ENCODE results near the gene CEACAM21. TPM values are rescaled to one million over a fixed set of nuclear protein-coding genes. Genes with fewer than 3 reads are reported as not detected.

Gene CEACAM21
- total RNA-seq, 1 experiment from 2014 or later = not detected

DNA sequence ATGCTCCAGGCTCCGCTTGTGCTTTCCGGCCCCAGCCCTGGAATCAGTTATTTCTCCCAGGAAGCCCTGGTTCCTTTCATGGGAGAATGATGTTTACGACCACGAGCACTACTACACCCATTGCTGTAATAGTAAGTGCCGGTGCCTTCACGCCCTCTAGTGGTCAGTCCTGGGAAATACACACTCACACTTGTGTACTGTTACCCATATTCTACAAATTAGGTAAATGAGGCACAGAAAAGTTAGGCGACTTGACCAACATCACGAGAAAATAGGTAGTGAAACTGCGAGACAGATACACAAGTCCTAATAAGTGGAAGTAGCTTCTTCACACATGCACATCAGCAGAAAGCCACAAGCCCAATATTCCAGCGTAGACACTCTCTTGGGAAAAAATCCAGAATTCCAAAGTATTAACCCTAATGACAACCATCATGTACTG is 21.7 kb downstream of the CEACAM21 start:
- H3K4me2 ChIP-seq (ENCODE audit: insufficient read depth, insufficient read length, low read length) = no peak overlapping the region
- H3K27me3 Mint-ChIP-seq (ENCODE audit: low read depth) = no peaks in the 10 kb centered on the region
- peaks cover 3% of the 10 kb centered on the region; the same call in 1 of the 2 replicates for H3K27me3 ChIP-seq (ENCODE audit: insufficient read depth, low read length)

More for the DNA sequence above, 21.7 kb downstream of the CEACAM21 start:
- Histone ChIP-seq H3K79me2 (ENCODE audit: insufficient read depth, low read length) (no peaks in the 10 kb centered on the region), H3T11ph (ENCODE audit: low read length) (no peak overlapping the region), H3K27ac (ENCODE audit: insufficient read length, low read depth, low read length) (no peak overlapping the region), H4K5ac (ENCODE audit: insufficient read length, low read depth, low read length) (no peak overlapping the region), H3K4ac (ENCODE audit: low read depth, low read length) (no peak overlapping the region), H2BK12ac (ENCODE audit: insufficient read length, low read depth, low read length) (no peak overlapping the region), H3K9ac (ENCODE audit: extremely low read depth, insufficient read length, low read length) (no peak overlapping the region), H3K79me1 (ENCODE audit: insufficient read depth, low read depth, low read length, poor library complexity, severe bottlenecking) (no peaks in the 10 kb centered on the region), H4K20me1 (ENCODE audit: control insufficient read depth, insufficient read depth, insufficient read length) (no peaks in the 10 kb centered on the region), H3K56ac (ENCODE audit: insufficient read length, low read depth, low read length) (no peak overlapping the region), H2BK20ac (ENCODE audit: low read depth, low read length, poor library complexity, severe bottlenecking) (no peak overlapping the region), H2BK15ac (ENCODE audit: low read depth, low read length) (no peak overlapping the region), H4K91ac (ENCODE audit: insufficient read length, low read depth, low read length) (no peak overlapping the region), H3K23ac (ENCODE audit: insufficient read length, low read depth, low read length) (no peak overlapping the region), H3K14ac (ENCODE audit: insufficient read depth, low read length) (no peak overlapping the region), H2AFZ (ENCODE audit: low read length) (no peak overlapping the region), H2BK5ac (ENCODE audit: insufficient read length, low read length) (no peak overlapping the region), H4K8ac (replicated peaks; ENCODE audit: insufficient read length, low read depth, low read length) (no peak overlapping the region), H2BK120ac (ENCODE audit: low read depth, low read length, poor library complexity, severe bottlenecking) (no peak overlapping the region), H3K23me2 (ENCODE audit: insufficient read length, low read depth, low read length, poor library complexity, severe bottlenecking) (no peaks in the 10 kb centered on the region), H2AK5ac (ENCODE audit: insufficient read length, low read length) (no peak overlapping the region), H3K9me3 (ENCODE audit: control insufficient read depth, low read depth, low read length) (peaks cover 10% of the 10 kb centered on the region), H3K18ac (ENCODE audit: insufficient read length, low read depth, low read length) (no peak overlapping the region), H3K4me1 (ENCODE audit: insufficient read depth, low read length) (no peaks in the 10 kb centered on the region)
- Mint-ChIP-seq H3K27ac (no peak overlapping the region), H3K36me3 (ENCODE audit: insufficient read depth in 1 of 3, low read depth in 3 of 3) (peaks cover 0 to 9% (median 0%) of the 10 kb centered on the region in 3 experiments; a peak in 3 of 7 replicates), H3K4me3 (no peak overlapping the region), H3K4me1 (no peaks in the 10 kb centered on the region), H3K9me3 (peaks cover 49 to 79% of the 10 kb centered on the region in 2 experiments)
- DNase-seq = peak; percentile 71
- TF ChIP-seq, protein P1, sequence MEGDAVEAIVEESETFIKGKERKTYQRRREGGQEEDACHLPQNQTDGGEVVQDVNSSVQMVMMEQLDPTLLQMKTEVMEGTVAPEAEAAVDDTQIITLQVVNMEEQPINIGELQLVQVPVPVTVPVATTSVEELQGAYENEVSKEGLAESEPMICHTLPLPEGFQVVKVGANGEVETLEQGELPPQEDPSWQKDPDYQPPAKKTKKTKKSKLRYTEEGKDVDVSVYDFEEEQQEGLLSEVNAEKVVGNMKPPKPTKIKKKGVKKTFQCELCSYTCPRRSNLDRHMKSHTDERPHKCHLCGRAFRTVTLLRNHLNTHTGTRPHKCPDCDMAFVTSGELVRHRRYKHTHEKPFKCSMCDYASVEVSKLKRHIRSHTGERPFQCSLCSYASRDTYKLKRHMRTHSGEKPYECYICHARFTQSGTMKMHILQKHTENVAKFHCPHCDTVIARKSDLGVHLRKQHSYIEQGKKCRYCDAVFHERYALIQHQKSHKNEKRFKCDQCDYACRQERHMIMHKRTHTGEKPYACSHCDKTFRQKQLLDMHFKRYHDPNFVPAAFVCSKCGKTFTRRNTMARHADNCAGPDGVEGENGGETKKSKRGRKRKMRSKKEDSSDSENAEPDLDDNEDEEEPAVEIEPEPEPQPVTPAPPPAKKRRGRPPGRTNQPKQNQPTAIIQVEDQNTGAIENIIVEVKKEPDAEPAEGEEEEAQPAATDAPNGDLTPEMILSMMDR (conservative IDR thresholded peaks at IDR 0.05) = peak; percentile 82
- no CpG with 5 or more reads among the region's 10 CpGs for WGBS (ENCODE audit: extremely low coverage, insufficient read length, low lambda C conversion rate)
